Medulla oblongata (tissue), 1 donor: ENCODE measurements around the gene SRGAP2.
"Not testable (repeated sequence)": the region's sequence is repeated elsewhere in the genome, so short reads cannot be mapped to it uniquely, and the experiment has no call there.

Experiments
- DNase-seq: peaks from one replicate; pipeline ENCODE4 v3.0.0-alpha.2; 2015; ENCODE audit errors: extremely low spot score

SRGAP2 gene

GRCh38 chr1:206203364-206204158 is at the start of gene SRGAP2:
TSS of gene SRGAP2 (plus strand) at chr1:206203541. CDS start at chr1:206205971, 2,430 bp downstream.
- peak; percentile 45 for DNase-seq

GRCh38 chr1:206167350-206168029 is 35.9 kb upstream of the SRGAP2 start:
- not testable (repeated sequence) for DNase-seq

- not testable (repeated sequence) for DNase-seq
Observed at GRCh38 chr1:206169794-206170193, 33.5 kb upstream of the SRGAP2 start.

GRCh38 chr1:206173110-206173719 is 30.1 kb upstream of the SRGAP2 start:
- DNase-seq = not testable (repeated sequence)

GRCh38 chr1:206174182-206174868 is 29.0 kb upstream of the SRGAP2 start:
- peak; percentile 23 for DNase-seq

GRCh38 chr1:206175459-206176113 is 27.8 kb upstream of the SRGAP2 start:
- peak; percentile 16 for DNase-seq

- not testable (repeated sequence) for DNase-seq
Observed at GRCh38 chr1:206176114-206176502, 27.2 kb upstream of the SRGAP2 start.

GRCh38 chr1:206178061-206178989 is 25.0 kb upstream of the SRGAP2 start:
- DNase-seq = not testable (repeated sequence)

GRCh38 chr1:206179666-206180065 is 23.7 kb upstream of the SRGAP2 start:
- not testable (repeated sequence) for DNase-seq

GRCh38 chr1:206182368-206183317 is 20.7 kb upstream of the SRGAP2 start:
- DNase-seq = not testable (repeated sequence)

- DNase-seq = not testable (repeated sequence)
Observed at GRCh38 chr1:206183788-206184187, 19.6 kb upstream of the SRGAP2 start.

GRCh38 chr1:206185778-206186177 is 17.6 kb upstream of the SRGAP2 start:
- DNase-seq = not testable (repeated sequence)

GRCh38 chr1:206186826-206187225 is 16.5 kb upstream of the SRGAP2 start:
- DNase-seq = not testable (repeated sequence)

- DNase-seq = not testable (repeated sequence)
Observed at GRCh38 chr1:206195182-206195581, 8.2 kb upstream of the SRGAP2 start.

GRCh38 chr1:206196748-206197424 is 6.5 kb upstream of the SRGAP2 start:
- DNase-seq = not testable (repeated sequence)

GRCh38 chr1:206202789-206203363 is 465 bp upstream of the SRGAP2 start, which contains the start of gene FAM72A:
TSS of gene FAM72A (minus strand) at chr1:206202839. CDS start at chr1:206202025, 814 bp downstream.
- DNase-seq = peak; percentile 100

- DNase-seq = not testable (repeated sequence)
Observed at GRCh38 chr1:206204159-206204511, 794 bp downstream of the SRGAP2 start.

- DNase-seq = not testable (repeated sequence)
Observed at GRCh38 chr1:206204871-206205270, 1.5 kb downstream of the SRGAP2 start.
